HAP-1 (cell line): ENCODE data around the gene PAPSS1.
"Not testable (repeated sequence)": the region's sequence is repeated elsewhere in the genome, so short reads cannot be mapped to it uniquely, and the experiment has no call there.

Source experiments
- DNase-seq, 2 experiments: peaks; one replicate each; pipeline ENCODE4 v3.0.0-alpha.2; 2016 to 2020; ENCODE audit warnings: low spot score in 2 of 2
- H3K27me3 ChIP-seq: fragments of 250-450 bp; sonication (Bioruptor Pico); 2 replicates; pipeline ENCODE4 v1.5.1; 2020; ENCODE audit warnings: low read depth, mild to moderate bottlenecking, moderate library complexity
- H3K36me3 ChIP-seq: fragments of 250-450 bp; sonication (Bioruptor Pico); replicated peaks from 2 replicates; pipeline ENCODE4 v1.5.1; 2020; ENCODE audit warnings: mild to moderate bottlenecking
- H3K4me1 ChIP-seq: fragments of 250-450 bp; sonication (Bioruptor Pico); 2 replicates; pipeline ENCODE4 v1.5.1; 2020; ENCODE audit warnings: mild to moderate bottlenecking
- H3K4me3 ChIP-seq: fragments of 250-450 bp; sonication (Bioruptor Pico); 2 replicates; pipeline ENCODE4 v1.5.1; 2020; ENCODE audit warnings: mild to moderate bottlenecking, moderate library complexity
- H3K9me3 ChIP-seq: fragments of 250-450 bp; sonication (Bioruptor Pico); 2 replicates; pipeline ENCODE4 v1.5.1; 2020; ENCODE audit warnings: mild to moderate bottlenecking, moderate library complexity
- in situ Hi-C: fragments of 300-500 bp; cut with MboI; formaldehyde crosslinking; loops from 3 replicates; pipeline ENCODE4 v1.14.3; 2020; ENCODE audit warnings: low sequenced_read_pairs, inconsistent platforms, mixed read lengths

The PAPSS1 gene

DNA sequence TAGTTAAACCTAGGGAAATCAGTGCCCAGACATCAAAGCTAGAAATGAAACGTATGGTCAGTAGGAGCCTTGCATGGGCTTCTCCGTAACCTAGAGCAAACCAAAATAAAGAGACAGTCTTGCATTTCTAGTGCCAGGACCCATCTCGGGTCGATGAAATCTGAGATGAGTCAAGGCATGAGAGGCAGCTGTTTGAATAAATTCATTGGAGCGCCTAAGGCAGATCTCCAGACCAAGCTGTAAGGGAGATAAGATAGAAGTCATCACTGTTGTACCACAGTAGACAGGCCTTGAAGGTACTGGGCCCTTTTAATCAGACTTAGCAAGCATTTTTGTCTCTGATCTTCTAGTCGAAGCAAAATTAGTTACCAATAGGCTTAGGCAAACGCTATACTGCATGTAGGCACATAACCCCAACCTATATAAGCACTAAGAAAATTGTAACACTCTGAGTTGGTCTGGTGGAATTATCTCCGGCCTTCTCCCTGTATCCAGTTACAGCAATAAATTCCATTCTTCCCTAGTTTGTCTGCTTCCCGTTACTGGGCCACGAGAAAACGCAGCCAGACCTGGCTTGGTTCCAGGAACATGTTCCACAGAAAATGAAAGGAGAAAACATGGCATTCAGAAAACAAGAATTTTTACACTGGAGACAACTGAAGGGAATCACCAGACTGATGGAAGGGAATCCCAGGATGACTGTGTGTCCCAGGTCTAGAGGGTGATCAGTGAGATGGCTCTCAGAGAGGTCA lies 21.1 kb upstream of the PAPSS1 start:
- DNase-seq: no peak
- H3K27me3 ChIP-seq: no peaks in the 10 kb centered on the region
- H3K9me3 ChIP-seq: no peaks in the 10 kb centered on the region
- H3K4me3 ChIP-seq: no peak overlapping the region
- peaks cover 12% of the 10 kb centered on the region for H3K4me1 ChIP-seq
- H3K36me3 ChIP-seq: no peaks in the 10 kb centered on the region
- in situ Hi-C loops: no loop called here

DNA sequence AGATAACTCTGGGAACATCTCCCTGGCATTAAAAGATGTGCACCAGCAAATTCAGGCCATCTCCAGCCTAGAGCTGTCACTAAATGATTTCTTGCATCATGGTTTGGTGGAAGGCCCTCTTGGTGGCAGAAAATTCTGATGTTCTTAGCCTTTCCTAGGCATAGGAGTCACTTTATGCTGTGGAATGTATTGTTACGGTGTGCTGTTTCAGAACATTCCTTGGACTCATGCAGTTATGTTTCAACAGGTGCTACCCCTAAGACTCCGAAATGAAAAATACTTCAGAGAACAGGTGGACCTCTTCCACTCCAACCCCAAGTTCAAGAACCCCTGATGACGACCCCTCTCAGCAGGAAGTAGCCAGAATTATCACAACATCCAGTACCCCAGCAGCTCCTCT lies 20.3 kb upstream of the PAPSS1 start:
- no peak for DNase-seq
- in situ Hi-C loops: no loop called here
- Histone ChIP-seq H3K4me3 (no peak overlapping the region), H3K4me1 (peaks cover 12% of the 10 kb centered on the region), H3K9me3 (no peaks in the 10 kb centered on the region), H3K36me3 (no peaks in the 10 kb centered on the region), H3K27me3 (no peaks in the 10 kb centered on the region)

DNA sequence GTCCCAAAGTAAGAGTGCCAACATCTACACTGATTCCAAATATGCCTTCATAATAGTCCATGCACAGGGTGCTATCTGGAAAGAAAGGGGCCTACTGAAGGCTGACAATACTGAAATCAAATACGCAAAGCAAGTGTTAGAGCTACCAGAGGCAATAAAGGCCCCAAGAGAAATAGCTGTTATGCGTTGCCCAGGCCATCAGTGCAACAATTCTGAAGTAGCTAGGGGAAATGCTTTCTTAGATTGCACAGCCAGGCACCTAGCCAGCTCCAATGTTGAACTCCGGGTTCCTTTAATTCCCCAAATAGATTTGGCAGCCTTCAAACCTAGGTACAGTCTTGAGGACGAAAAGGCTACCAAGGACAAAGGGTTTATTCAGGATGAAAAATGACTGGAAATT lies 17.4 kb upstream of the PAPSS1 start:
- H3K4me1 ChIP-seq: peaks cover 12% of the 10 kb centered on the region
- H3K9me3 ChIP-seq: no peaks in the 10 kb centered on the region
- peak; percentile 33 to 58 for DNase-seq
- no peaks in the 10 kb centered on the region for H3K36me3 ChIP-seq
- in situ Hi-C loops: no loop called here
- no peaks in the 10 kb centered on the region for H3K27me3 ChIP-seq
- H3K4me3 ChIP-seq: no peak overlapping the region

DNA sequence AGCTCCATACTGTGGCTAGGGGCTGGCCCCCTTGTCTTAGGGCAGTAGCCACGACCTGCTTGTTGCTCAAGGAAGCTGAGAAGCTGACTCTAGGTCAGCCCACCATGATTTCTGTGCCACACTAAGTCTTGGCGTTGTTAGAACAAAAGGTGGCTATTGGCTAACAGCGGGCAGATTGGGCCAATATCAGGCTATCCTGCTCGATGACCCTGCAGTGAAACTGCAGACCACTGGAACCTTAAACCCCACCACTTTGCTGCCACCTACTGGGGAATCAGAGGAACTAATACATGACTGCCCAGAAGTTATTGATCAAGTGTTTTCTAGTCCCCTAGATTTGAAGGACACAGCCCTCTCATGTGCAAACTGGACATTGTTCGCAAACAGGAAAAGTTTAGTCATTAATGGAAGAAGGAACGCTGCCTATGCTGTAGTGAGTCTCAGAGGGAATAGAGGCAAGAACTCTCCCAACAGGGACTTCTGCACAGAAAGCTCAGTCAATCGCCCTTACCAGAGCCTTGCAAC lies 17.0 kb upstream of the PAPSS1 start:
- in situ Hi-C loops: no loop called here

DNA sequence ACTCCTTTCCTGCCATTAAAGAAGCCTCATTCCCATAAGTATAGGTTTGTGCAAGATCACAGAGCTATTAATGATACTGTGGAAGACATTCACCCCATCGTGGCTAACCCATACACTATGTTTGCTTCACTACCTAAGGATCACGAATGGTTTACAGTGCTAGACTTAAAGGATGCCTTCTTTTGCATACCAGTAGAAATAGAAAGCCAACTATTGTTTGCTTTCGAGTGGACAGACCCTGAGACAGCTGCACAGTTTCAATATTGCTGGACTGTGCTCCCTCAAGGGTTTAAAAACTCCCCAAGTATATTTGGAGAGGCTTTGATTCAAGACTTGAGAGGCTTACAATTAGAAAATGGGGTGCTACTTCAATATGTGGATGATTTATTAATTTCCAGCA lies 16.0 kb upstream of the PAPSS1 start:
- in situ Hi-C loops: no loop called here
- Histone ChIP-seq H3K36me3 (no peaks in the 10 kb centered on the region), H3K4me1 (peaks cover 12% of the 10 kb centered on the region), H3K27me3 (no peaks in the 10 kb centered on the region), H3K4me3 (no peak overlapping the region), H3K9me3 (no peaks in the 10 kb centered on the region)
- no peak for DNase-seq

More for the DNA sequence above, 17.0 kb upstream of the PAPSS1 start:
- H3K27me3 ChIP-seq: no peaks in the 10 kb centered on the region
- no peak overlapping the region for H3K4me3 ChIP-seq
- H3K36me3 ChIP-seq: no peaks in the 10 kb centered on the region
- H3K9me3 ChIP-seq: no peaks in the 10 kb centered on the region
- H3K4me1 ChIP-seq: peaks cover 12% of the 10 kb centered on the region
- DNase-seq: peak; percentile 61 to 81

DNA sequence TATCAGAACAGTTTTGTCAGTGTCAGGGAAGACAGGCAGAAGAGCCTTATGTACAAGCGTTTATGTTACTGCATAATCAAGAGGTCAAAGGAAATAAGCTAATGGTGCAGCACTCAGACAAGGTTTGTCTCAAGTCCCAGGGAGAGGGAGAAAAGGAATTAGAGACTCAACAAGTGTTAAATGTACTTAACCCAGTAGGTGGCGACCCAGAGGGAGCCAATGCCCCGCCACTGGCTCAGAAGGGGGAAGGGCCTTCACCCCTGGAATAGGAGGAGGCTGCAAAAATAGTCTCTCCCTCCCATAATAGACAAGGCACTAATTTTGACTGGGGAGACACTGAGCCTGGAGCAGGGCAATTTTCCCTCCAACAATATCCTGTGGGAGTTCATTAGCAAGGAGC lies 14.1 kb upstream of the PAPSS1 start:
- no peaks in the 10 kb centered on the region for H3K27me3 ChIP-seq
- peaks cover 8% of the 10 kb centered on the region for H3K4me1 ChIP-seq
- no peak overlapping the region for H3K4me3 ChIP-seq
- in situ Hi-C loops: no loop called here
- no peaks in the 10 kb centered on the region for H3K9me3 ChIP-seq
- H3K36me3 ChIP-seq: no peaks in the 10 kb centered on the region
- peak; percentile 41 to 56 for DNase-seq

DNA sequence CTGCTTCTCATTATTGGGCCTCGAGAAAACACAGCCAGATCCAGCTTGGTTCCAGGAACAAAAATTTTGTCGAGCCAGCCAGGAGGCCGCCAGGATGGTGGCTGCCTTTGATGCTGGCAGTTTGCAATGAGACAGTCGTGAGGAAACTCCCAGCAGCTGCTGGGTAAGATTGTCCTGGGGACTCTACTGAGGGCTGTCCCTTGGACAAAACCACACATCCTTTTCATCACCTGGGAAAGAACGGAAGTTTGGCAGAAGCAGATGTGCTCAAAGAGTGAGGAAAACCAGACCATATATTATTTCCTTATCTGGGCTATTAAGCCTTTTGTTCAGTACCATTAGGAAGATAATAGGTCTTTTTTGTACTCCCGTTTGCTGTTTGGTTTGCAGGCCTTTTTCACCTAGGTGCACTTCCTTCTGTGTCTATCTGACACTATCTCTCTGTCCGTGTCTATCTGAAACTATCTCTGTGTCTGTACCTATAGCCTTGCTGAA lies 13.4 kb upstream of the PAPSS1 start:
- Histone ChIP-seq H3K27me3 (no peaks in the 10 kb centered on the region), H3K4me3 (no peak overlapping the region), H3K36me3 (no peaks in the 10 kb centered on the region), H3K4me1 (peaks cover 8% of the 10 kb centered on the region), H3K9me3 (no peaks in the 10 kb centered on the region)
- DNase-seq: no peak
- in situ Hi-C loops: no loop called here

DNA sequence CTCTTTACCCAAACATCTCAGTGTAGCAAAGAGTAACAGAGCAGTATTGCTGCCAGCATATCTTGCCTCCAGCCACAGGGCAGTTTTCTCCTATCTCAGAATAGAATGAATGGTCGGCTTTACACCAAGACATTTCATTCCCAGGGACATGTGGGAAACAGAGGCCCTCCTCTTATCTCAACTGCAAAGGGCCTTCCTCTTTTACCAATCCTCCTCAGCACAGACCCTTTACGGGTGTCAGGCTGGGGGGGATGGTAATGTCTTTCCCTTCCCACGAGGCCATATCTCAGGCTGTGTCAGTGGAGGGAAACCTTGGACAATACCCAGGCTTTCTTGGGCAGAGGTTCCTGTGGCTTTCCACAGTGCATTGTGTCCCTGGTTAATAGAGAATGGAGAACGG lies 9.0 kb upstream of the PAPSS1 start:
- DNase-seq, in situ Hi-C loops, H3K4me3 ChIP-seq, H3K9me3 ChIP-seq, H3K36me3 ChIP-seq, H3K27me3 ChIP-seq, H3K4me1 ChIP-seq: not testable (repeated sequence)

DNA sequence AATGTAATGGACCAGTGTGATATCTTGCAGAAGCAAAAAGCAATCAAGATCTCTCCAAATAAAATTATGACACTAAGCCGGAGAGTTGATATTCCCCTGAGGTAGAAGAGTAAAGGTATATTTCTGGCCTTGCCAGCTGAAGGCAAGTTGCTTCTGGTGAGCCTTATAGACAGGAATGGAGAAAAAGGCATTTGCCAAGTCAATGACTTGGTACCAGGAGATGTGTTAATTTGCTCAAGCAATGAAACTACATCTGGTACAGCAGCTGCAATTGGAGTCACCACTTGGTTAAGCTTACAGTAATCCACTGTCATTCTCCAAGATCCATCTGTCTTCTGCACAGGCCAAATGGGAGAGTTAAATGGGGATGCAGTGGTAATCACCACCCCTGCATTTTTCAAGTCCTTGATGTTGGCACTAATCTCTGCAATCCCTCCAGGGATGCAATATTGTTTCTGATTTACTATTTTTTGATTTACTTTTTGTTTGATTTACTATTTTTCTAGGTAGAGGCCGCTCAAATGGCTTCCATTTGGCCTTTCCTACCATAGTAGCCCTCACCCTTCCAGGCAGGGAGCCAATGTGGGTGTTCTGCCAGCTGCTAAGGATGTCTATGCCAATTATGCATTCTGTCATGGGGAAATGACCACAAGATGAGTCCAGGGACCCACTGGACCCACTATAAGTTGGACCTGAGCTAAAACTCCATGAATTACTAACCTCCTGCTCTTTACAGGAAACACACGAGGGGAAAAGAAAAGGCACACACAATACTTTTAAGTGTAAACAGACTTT lies 6.3 kb upstream of the PAPSS1 start:
- H3K4me3 ChIP-seq, H3K36me3 ChIP-seq, DNase-seq, in situ Hi-C loops, H3K9me3 ChIP-seq, H3K27me3 ChIP-seq, H3K4me1 ChIP-seq: not testable (repeated sequence)

DNA sequence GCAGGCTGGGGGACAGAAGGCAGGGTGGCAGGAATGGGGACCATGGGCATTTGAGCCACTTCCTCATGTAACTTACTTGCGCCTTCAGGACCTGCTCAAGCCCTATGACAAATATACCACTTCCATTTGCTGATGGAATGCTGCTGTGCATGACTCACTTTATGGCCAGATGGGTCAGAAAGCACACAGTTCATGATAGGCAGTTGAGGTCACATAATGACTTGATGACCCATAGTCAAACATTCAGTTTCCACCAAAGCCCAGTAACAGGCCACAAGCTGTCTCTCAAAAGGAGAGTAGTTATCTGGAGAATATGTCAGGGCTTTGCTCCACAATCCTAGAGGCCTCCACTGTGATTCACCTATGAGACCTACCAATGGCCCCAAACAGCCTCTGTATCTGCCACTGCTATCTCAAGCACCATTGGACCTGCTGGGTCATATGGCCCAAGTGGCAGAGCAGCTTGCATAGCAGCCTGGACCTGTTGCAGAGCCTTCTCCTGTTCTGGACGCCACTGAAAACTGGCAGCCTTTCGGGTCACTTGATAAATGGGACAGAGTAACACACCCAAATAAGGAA lies 5.3 kb upstream of the PAPSS1 start:
- in situ Hi-C loops: no loop called here
- Histone ChIP-seq H3K4me1 (no peaks in the 10 kb centered on the region; the same call in 1 of the 2 replicates), H3K36me3 (no peaks in the 10 kb centered on the region), H3K9me3 (no peaks in the 10 kb centered on the region), H3K27me3 (no peaks in the 10 kb centered on the region), H3K4me3 (no peak overlapping the region)
- no peak for DNase-seq

DNA sequence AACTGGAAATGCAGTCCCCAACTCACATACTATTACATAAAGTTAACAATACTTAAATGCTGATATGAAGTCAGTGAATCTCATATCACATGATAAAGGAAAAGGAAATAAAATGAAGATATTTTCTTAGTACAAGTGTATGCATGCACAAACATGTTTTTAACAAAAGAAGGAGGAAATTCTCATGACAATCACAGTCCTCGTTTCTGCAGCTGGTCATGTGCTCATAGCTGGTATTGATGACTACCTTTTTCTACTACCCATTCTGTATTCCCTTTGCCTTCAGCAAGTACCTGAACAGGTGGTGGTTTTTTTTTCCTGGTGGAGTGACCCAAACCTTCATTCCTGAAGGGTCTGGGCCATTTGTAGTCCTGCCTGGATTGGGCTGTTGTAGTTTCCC lies 3.3 kb upstream of the PAPSS1 start:
- DNase-seq, H3K4me3 ChIP-seq, H3K27me3 ChIP-seq, H3K4me1 ChIP-seq, H3K9me3 ChIP-seq, H3K36me3 ChIP-seq, in situ Hi-C loops: not testable (repeated sequence)

DNA sequence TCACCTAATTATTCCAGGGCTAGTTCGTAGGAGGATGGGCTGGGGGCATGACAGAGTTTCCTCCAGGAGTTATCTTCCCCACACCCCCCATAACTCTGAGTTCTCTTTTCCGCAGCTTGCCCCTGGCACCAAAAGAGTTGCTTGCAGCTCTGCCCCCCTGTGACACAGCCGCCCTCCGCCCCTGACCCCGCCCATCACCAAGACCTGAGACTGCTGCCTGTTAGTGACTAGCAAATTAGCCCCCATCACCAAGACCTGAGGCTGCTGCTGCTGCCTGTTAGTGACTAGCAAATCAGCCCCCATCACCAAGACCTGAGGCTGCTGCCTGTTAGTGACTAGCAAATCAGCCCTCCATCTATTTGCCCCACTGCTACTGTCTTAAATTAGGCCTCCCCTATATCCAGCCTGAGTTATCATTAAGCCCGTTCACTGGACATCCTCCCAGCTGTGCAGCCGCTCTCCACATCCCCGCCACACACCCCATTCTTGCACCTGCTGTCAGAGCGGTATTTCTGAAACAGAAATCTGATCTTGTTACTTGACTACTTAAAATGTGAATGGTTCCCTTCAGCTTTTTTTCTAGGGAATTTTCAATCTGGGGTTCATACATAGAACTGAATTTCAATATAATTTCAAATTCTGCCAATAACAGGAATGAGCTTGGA lies 1.5 kb upstream of the PAPSS1 start:
- Histone ChIP-seq H3K4me3 (no peak overlapping the region), H3K4me1 (peaks cover 5% of the 10 kb centered on the region), H3K27me3 (no peaks in the 10 kb centered on the region), H3K36me3 (no peaks in the 10 kb centered on the region), H3K9me3 (no peaks in the 10 kb centered on the region)
- no peak for DNase-seq
- in situ Hi-C loops: no loop called here

DNA sequence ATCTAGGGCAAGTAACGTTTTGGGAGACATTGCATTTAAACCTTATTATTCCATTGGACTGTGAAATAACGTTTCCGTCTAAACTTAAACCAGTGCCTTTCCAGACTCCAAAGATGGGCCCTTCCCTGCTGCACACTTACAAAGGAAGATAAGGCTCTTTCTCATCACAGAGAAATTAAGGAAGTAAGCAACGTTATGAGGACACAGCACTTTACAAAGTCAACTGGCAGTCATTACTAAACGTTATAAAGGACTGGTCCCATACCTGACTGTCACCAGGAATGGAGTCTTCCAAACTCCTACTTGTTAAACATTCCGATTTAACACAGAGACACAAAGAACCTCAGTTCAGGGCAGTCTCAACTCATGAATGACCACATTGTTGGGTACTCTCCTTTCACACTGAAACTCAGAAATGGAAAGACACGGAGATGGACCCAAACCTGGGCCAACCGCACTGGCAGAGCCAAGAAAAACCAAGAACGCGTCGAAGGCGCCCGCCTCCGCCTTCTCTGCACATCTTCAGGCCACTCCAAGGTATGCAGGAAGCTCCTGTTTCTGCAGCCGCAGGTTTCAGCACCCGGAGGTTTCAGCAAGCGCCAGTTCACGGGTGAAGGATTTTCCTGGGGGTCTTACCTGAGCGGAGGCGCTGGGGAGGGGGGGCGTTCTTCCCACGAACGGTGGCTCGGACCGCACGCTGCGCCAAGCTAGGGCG lies 670 bp downstream of the PAPSS1 start:
- H3K36me3 ChIP-seq: no peaks in the 10 kb centered on the region
- H3K4me3 ChIP-seq: peak overlapping the region; percentile 95
- DNase-seq: no peak
- no peaks in the 10 kb centered on the region for H3K9me3 ChIP-seq
- peaks cover 8% of the 10 kb centered on the region for H3K4me1 ChIP-seq
- in situ Hi-C loops: no loop called here
- no peaks in the 10 kb centered on the region for H3K27me3 ChIP-seq
